B cell (primary cell): ENCODE results near the gene NTN1. TPM values are rescaled to one million over a fixed set of nuclear protein-coding genes. Genes with fewer than 3 reads are reported as not detected.

ENCODE experiments used
- ATAC-seq: fragments of 200-7000 bp; cut with Tn5 transposase; one replicate; pipeline ENCODE4 v1.10.0; 2021; ENCODE audit warnings: low read depth, mild to moderate bottlenecking, moderate number of reproducible peaks, moderate library complexity
- CTCF ChIA-PET: fragments of 350-600 bp; sonication (Branson Sonifier 250); formaldehyde crosslinking; loops from one replicate; lab custom pipeline; 2021; ENCODE audit warnings: antibody characterized with exemption, inconsistent platforms; lab: Charles Lee
- POLR2A ChIA-PET: fragments of 350-600 bp; sonication (Branson Sonifier 250); formaldehyde crosslinking; loops from one replicate; lab custom pipeline; 2021; ENCODE audit warnings: antibody characterized with exemption; lab: Charles Lee
- DNase-seq: peaks from one replicate; pipeline ENCODE4 v3.0.0; 2013
- H2AFZ ChIP-seq: 2 replicates; pipeline ENCODE4 v1.6.1; 2012; ENCODE audit warnings: mild to moderate bottlenecking, low read depth, low read length; ENCODE audit not compliant: insufficient read depth, poor library complexity, severe bottlenecking
- H3K27ac ChIP-seq, 2 donors: 1 replicate in 1 of 2; 2 replicates in 1 of 2; pipeline ENCODE4 v1.5.1; 2012 to 2013; ENCODE audit warnings: low read length in 2 of 2, mild to moderate bottlenecking in 2 of 2, moderate library complexity in 1 of 2
- H3K27me3 ChIP-seq, 4 experiments: fragments of 200-600 bp in 1 of 4; sonication (generic) in 1 of 4; replicated peaks in 1 of 4; 1 replicate in 2 of 4; 2 replicates in 2 of 4; pipeline versions ENCODE4 v1.6.1 to v1.7.0; 2013 to 2016; ENCODE audit warnings: low read length in 3 of 4, mild to moderate bottlenecking in 2 of 4, mixed read lengths in 1 of 4, moderate library complexity in 1 of 4; ENCODE audit not compliant: insufficient read depth in 4 of 4, control insufficient read depth in 3 of 4; ENCODE audit errors: control extremely low read depth in 1 of 4
- H3K36me3 ChIP-seq, 2 experiments: replicated peaks in 1 of 2; 1 replicate in 1 of 2; 2 replicates in 1 of 2; pipeline versions ENCODE4 v1.6.1 to v1.7.1; 2013; ENCODE audit warnings: low read length in 1 of 2; ENCODE audit not compliant: insufficient read depth in 2 of 2, control insufficient read depth in 1 of 2; ENCODE audit errors: control extremely low read depth in 1 of 2, extremely low read depth in 1 of 2
- H3K4me1 ChIP-seq, 2 donors: fragments of 200-600 bp in 1 of 2; sonication (generic) in 1 of 2; 1 replicate in 1 of 2; 2 replicates in 1 of 2; pipeline versions ENCODE4 v1.5.1 to v1.6.1; 2013 to 2017; ENCODE audit warnings: low read length in 2 of 2; ENCODE audit not compliant: control insufficient read depth in 2 of 2, insufficient read depth in 2 of 2
- H3K4me2 ChIP-seq: replicated peaks from 2 replicates; pipeline ENCODE3; 2012; ENCODE audit warnings: mild to moderate bottlenecking, low read depth, low read length; ENCODE audit not compliant: poor library complexity, severe bottlenecking
- H3K4me3 ChIP-seq, 5 experiments: fragments of 200-600 bp in 1 of 5; sonication (generic) in 1 of 5; 1 replicate in 3 of 5; 2 replicates in 2 of 5; pipeline versions ENCODE4 v1.5.1 to v1.7.0; 2011 to 2016; ENCODE audit warnings: low read length in 4 of 5, mild to moderate bottlenecking in 4 of 5, low read depth in 2 of 5, control low read depth in 1 of 5, moderate library complexity in 1 of 5; ENCODE audit not compliant: insufficient read depth in 1 of 5; ENCODE audit errors: control extremely low read depth in 1 of 5, extremely low read depth in 1 of 5
- H3K79me2 ChIP-seq: fragments of 200-600 bp; sonication (generic); one replicate; pipeline ENCODE4 v1.6.0; 2016; ENCODE audit warnings: low read length; ENCODE audit not compliant: control insufficient read depth, insufficient read depth
- H3K9ac ChIP-seq: fragments of 200-600 bp; sonication (generic); 2 replicates; pipeline ENCODE4 v1.6.1; 2017; ENCODE audit warnings: mild to moderate bottlenecking, low read length, moderate library complexity
- H3K9me3 ChIP-seq, 3 donors: one replicate each; pipeline versions ENCODE4 v1.6.1 to v1.7.1; 2013; ENCODE audit warnings: low read length in 2 of 3; ENCODE audit not compliant: control insufficient read depth in 2 of 3, insufficient read depth in 1 of 3; ENCODE audit errors: control extremely low read depth in 1 of 3
- H4K20me1 ChIP-seq: 2 replicates; pipeline ENCODE4 v1.6.0; 2012; ENCODE audit warnings: mild to moderate bottlenecking, low read length; ENCODE audit not compliant: insufficient read depth, control insufficient read depth, poor library complexity, severe bottlenecking
- H3K27ac Mint-ChIP-seq: one replicate; pipeline ENCODE4 v1.8.0; 2021; ENCODE audit warnings: mixed read lengths
- H3K27me3 Mint-ChIP-seq: one replicate; pipeline ENCODE4 v1.8.0; 2021; ENCODE audit warnings: mixed read lengths
- H3K4me1 Mint-ChIP-seq: one replicate; pipeline ENCODE4 v1.8.0; 2021; ENCODE audit warnings: mixed read lengths
- H3K4me3 Mint-ChIP-seq: one replicate; pipeline ENCODE4 v1.8.0; 2021; ENCODE audit warnings: mixed read lengths
- H3K9me3 Mint-ChIP-seq: one replicate; pipeline ENCODE4 v1.8.0; 2022; ENCODE audit warnings: mixed read lengths; ENCODE audit not compliant: insufficient read depth
- CTCF ChIP-seq: fragments of 200-600 bp; IDR thresholded peaks from one replicate; pipeline ENCODE4 v1.8.0; 2022; ENCODE audit warnings: antibody characterized with exemption, mild to moderate bottlenecking
- EZH2 ChIP-seq: IDR thresholded peaks from 2 replicates; pipeline ENCODE4 v1.6.1; 2012; ENCODE audit warnings: borderline replicate concordance, low read depth, mild to moderate bottlenecking, moderate library complexity, low read length; ENCODE audit not compliant: insufficient read depth, poor library complexity, severe bottlenecking
- WGBS: methylation state at CpG from one replicate; pipeline ENCODE4 v1.1.5; 2013; ENCODE audit warnings: missing lambda C conversion rate; ENCODE audit not compliant: insufficient coverage; 5-methylcytosine and 5-hydroxymethylcytosine counted together
- intact Hi-C: fragments of 100-400 bp; cut with micrococcal nuclease; formaldehyde crosslinking; loops from one replicate; pipeline ENCODE4 v1.10.0; 2022
- polyA plus RNA-seq: library from polyadenylated mRNA; depleted of rRNA; stranded (reverse); fragments of >200 nt; gene quantifications from 2 replicates; pipeline ENCODE4 v1.2.3, GENCODE V29; 2012
- total RNA-seq, 2 donors: library from RNA; stranded (reverse); fragments of 120-200 nt in 1 of 2; gene quantifications; 1 replicate in 1 of 2; 2 replicates in 1 of 2; pipeline versions ENCODE4 v1.2.3 to v1.2.4, GENCODE V29; 2013 to 2022

Gene NTN1
- total and polyA plus RNA-seq, 2 donors (not counting 1 experiment from before 2014, with no cell fraction given): 0.10 to 0.25 TPM

GRCh38 chr17:9170336-9170735 lies 149.0 kb downstream of the NTN1 start:
- Histone ChIP-seq H2AFZ (no peak overlapping the region), H3K79me2 (no peaks in the 10 kb centered on the region), H3K4me2 (no peak overlapping the region), H3K36me3 (no peaks in the 10 kb centered on the region), H3K4me1 (no peaks in the 10 kb centered on the region), H3K9ac (no peak overlapping the region), H3K27me3 (no peaks in the 10 kb centered on the region), H4K20me1 (no peaks in the 10 kb centered on the region), H3K27ac (no peak overlapping the region), H3K4me3 (no peak overlapping the region), H3K9me3 (peaks cover 0 to 15% (median 0%) of the 10 kb centered on the region in 3 donors)
- POLR2A ChIA-PET: no interaction called here
- no peaks in the 10 kb centered on the region for H3K4me1 Mint-ChIP-seq
- H3K27me3 Mint-ChIP-seq: peaks cover 9% of the 10 kb centered on the region
- no peak overlapping the region for H3K27ac Mint-ChIP-seq
- intact Hi-C loops: no loop called here
- CTCF ChIA-PET: no interaction called here
- WGBS: 90% methylated on average over 4 of the region's 4 CpGs
- DNase-seq: no peak
- no peak for TF ChIP-seq CTCF
- TF ChIP-seq EZH2: no peak
- H3K4me3 Mint-ChIP-seq: no peak overlapping the region
- no peak for ATAC-seq
- no peaks in the 10 kb centered on the region for H3K9me3 Mint-ChIP-seq

- no peaks in the 10 kb centered on the region for H4K20me1 ChIP-seq
- intact Hi-C loops: no loop called here
- Mint-ChIP-seq H3K27me3 (peaks cover 9% of the 10 kb centered on the region), H3K27ac (no peak overlapping the region), H3K4me3 (no peak overlapping the region), H3K4me1 (no peaks in the 10 kb centered on the region), H3K9me3 (no peaks in the 10 kb centered on the region)
- H3K27ac ChIP-seq: no peak overlapping the region
- H3K27me3 ChIP-seq: no peaks in the 10 kb centered on the region
- no peak overlapping the region for H3K9ac ChIP-seq
- peaks cover 0 to 15% (median 0%) of the 10 kb centered on the region in 3 donors for H3K9me3 ChIP-seq
- no peaks in the 10 kb centered on the region for H3K4me1 ChIP-seq
- DNase-seq: no peak
- ChIA-PET CTCF (no interaction called here), POLR2A (no interaction called here)
- no peak for TF ChIP-seq CTCF
- no peak for TF ChIP-seq EZH2
- no peak overlapping the region for H2AFZ ChIP-seq
- H3K79me2 ChIP-seq: no peaks in the 10 kb centered on the region
- no peak overlapping the region for H3K4me3 ChIP-seq
- H3K36me3 ChIP-seq: no peaks in the 10 kb centered on the region
- WGBS: 79% methylated on average over 2 of the region's 6 CpGs
- no peak overlapping the region for H3K4me2 ChIP-seq
- no peak for ATAC-seq
These were observed 149.5 kb downstream of the NTN1 start for GRCh38 chr17:9170853-9171252.
